Neural progenitor cell (in vitro differentiated cells): ENCODE results near the gene PEX10.

Experiments used
- EZH2phosphoT487 ChIP-seq: fragments of 200-600 bp; sonication (generic); IDR thresholded peaks from 2 replicates; pipeline ENCODE4 v1.6.1; 2017; ENCODE audit warnings: antibody characterized with exemption
- TF ChIP-seq, protein P1 (sequence below): fragments of 200-600 bp; sonication (generic); IDR thresholded peaks from 2 replicates; pipeline ENCODE4 v1.5.1; 2017; ENCODE audit warnings: antibody characterized with exemption, mild to moderate bottlenecking

GRCh38 chr1:2358072-2358471 is 54.3 kb downstream of the PEX10 start:
- TF ChIP-seq, protein P1, sequence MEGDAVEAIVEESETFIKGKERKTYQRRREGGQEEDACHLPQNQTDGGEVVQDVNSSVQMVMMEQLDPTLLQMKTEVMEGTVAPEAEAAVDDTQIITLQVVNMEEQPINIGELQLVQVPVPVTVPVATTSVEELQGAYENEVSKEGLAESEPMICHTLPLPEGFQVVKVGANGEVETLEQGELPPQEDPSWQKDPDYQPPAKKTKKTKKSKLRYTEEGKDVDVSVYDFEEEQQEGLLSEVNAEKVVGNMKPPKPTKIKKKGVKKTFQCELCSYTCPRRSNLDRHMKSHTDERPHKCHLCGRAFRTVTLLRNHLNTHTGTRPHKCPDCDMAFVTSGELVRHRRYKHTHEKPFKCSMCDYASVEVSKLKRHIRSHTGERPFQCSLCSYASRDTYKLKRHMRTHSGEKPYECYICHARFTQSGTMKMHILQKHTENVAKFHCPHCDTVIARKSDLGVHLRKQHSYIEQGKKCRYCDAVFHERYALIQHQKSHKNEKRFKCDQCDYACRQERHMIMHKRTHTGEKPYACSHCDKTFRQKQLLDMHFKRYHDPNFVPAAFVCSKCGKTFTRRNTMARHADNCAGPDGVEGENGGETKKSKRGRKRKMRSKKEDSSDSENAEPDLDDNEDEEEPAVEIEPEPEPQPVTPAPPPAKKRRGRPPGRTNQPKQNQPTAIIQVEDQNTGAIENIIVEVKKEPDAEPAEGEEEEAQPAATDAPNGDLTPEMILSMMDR, result no peak
- no peak for TF ChIP-seq EZH2phosphoT487
